Ovary (tissue), 9 donors: ENCODE results near the gene TMPRSS13. TPM values are rescaled to one million over a fixed set of nuclear protein-coding genes. Genes with fewer than 3 reads are reported as not detected.

Experiments used
- DNase-seq, 5 donors: peaks; one replicate each; pipeline ENCODE4 v3.0.0-alpha.2; 2019 to 2020
- H3K27ac ChIP-seq, 2 donors: fragments of 200-600 bp; one replicate each; pipeline versions ENCODE4 v1.5.1 to v1.8.0; 2019 to 2022
- H3K27me3 ChIP-seq: fragments of 200-600 bp; one replicate; pipeline ENCODE4 v1.8.0; 2022
- H3K36me3 ChIP-seq: fragments of 200-600 bp; sonication (generic); one replicate; pipeline ENCODE4 v1.5.1; 2019
- H3K4me1 ChIP-seq: one replicate; pipeline ENCODE4 v1.8.1; 2013; ENCODE audit warnings: mild to moderate bottlenecking, moderate library complexity; ENCODE audit not compliant: insufficient read depth
- H3K4me3 ChIP-seq: fragments of 200-600 bp; sonication (generic); one replicate; pipeline ENCODE4 v1.5.1; 2017
- H3K9me3 ChIP-seq, 2 donors: fragments of 200-600 bp in 1 of 2; sonication (generic) in 1 of 2; one replicate each; pipeline versions ENCODE4 v1.5.1 to v1.8.1; 2013 to 2019; ENCODE audit warnings: mild to moderate bottlenecking in 1 of 2, moderate library complexity in 1 of 2
- EP300 ChIP-seq: sonication (generic); formaldehyde crosslinking; IDR thresholded peaks from one replicate; pipeline ENCODE4 v1.6.1; 2017; ENCODE audit warnings: antibody characterized with exemption
- POLR2A ChIP-seq: fragments of 450-650 bp; IDR thresholded peaks from one replicate; pipeline ENCODE4 v1.6.1; 2017; ENCODE audit warnings: antibody characterized with exemption, mild to moderate bottlenecking, moderate library complexity
- WGBS, 3 donors: extraction: QIAGEN DNeasy Blood & Tissue Kit in 1 of 3; methylation state at CpG; one replicate each; pipeline versions ENCODE4 v1.1.5 to v1.1.7; 2013 to 2017; 5-methylcytosine and 5-hydroxymethylcytosine counted together
- intact Hi-C, 4 donors: fragments of 100-400 bp; cut with DNase I; formaldehyde crosslinking; loops; one replicate each; pipeline versions ENCODE4 v1.11.0 to v1.15.1; 2022 to 2023
- polyA plus RNA-seq, 2 donors: library from polyadenylated mRNA; stranded (reverse); fragments of 200-250 nt in 1 of 2; fragments of 350-450 nt in 1 of 2; fragmentation: Illumina TruSeq in 1 of 2; extraction: RNeasy Lipid Tissue Mini Kit (QIAGEN cat#74804) in 1 of 2; gene quantifications; one replicate each; pipeline ENCODE4 v1.2.3, GENCODE V29; 2013 to 2014
- total RNA-seq, 7 donors: library from RNA; depleted of rRNA in 2 of 7; stranded (reverse); fragments of >200 nt in 2 of 7; fragmentation: NEBNext Ultra II Directional in 3 of 7; extraction: Animal tissue kit (Norgen Biotek cat#: 25700) in 3 of 7; gene quantifications; one replicate each; pipeline versions ENCODE4 v1.1.0 to v1.2.4, GENCODE V29; 2016 to 2023
- TF ChIP-seq, protein P1 (sequence below), 3 donors: fragments of 450-650 bp in 2 of 3; fragments of 200-600 bp in 1 of 3; IDR thresholded peaks; one replicate each; pipeline versions ENCODE4 v1.5.1 to v1.8.0; 2016 to 2022; ENCODE audit warnings: antibody characterized with exemption in 3 of 3, mild to moderate bottlenecking in 1 of 3
- donor health status: DM: no; HTN: no; CAD: no; lungs with moderate emphysema.
- donor health status: DM: no; HTN: no; CAD: no.
- donor health status: Bipolar disorder and iron deficiency.
- donor health status: DM: yes; HTN: yes; CAD: no.
- donor health status: DM: no; HTN: no; CAD: no.
- donor health status: DM: yes; HTN: yes; CAD: no.

Gene TMPRSS13
- total and polyA plus RNA-seq, 9 donors = 0.05 to 2.0 (median 0.22) TPM; not detected in 2

- WGBS, 3 donors = 82 to 90% (median 87%) methylated on average over 18 of the region's 18 CpGs
- peak overlapping the region in 1 of 2 donors; percentile 61 for H3K27ac ChIP-seq
Observed at GRCh38 chr11:117871160-117871559, 58.0 kb downstream of the TMPRSS13 start.

DNA sequence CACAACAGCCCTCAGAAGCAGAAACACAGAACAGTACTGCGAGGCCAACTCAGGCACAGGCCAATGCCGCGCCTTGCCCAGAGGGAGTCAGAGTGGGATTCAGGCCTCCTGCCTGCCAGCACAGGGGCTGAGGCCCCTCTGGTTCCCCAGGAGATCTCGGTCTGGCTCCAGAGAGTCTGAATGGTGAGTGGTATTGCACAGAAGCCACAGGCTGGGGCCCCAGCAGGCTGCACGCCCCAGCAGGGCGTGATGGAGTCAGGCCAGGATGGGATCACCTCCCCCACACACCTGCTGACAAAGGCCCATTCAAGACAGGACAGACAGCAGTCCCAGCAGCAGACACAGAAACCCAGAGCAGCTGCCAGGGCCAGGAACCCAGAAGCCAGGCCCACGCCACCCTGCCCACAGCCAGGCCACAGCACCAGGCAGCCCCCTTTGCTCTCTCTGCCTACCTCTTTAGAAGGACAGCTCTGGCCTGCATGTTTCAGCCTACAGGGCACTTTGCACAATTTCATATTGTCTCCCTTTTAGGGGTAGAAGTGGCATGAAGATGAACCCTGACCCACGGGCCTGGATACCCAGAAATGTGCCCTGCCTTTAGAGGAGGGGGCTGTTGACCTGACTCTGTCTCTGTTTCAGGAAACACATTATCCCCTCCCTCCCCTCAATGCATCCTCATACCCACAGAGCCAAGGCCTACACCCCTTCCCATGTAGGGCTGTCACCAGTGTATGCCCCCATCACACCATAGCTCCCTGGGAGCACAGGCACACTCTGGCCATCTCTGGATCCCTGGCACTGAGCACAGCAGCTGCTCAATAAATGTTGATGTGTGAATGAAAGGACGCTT is 58.9 kb downstream of the TMPRSS13 start:
- H3K27me3 ChIP-seq = no peaks in the 10 kb centered on the region
- intact Hi-C loops = no loop called here
- no peaks in the 10 kb centered on the region for H3K36me3 ChIP-seq
- TF ChIP-seq, protein P1, sequence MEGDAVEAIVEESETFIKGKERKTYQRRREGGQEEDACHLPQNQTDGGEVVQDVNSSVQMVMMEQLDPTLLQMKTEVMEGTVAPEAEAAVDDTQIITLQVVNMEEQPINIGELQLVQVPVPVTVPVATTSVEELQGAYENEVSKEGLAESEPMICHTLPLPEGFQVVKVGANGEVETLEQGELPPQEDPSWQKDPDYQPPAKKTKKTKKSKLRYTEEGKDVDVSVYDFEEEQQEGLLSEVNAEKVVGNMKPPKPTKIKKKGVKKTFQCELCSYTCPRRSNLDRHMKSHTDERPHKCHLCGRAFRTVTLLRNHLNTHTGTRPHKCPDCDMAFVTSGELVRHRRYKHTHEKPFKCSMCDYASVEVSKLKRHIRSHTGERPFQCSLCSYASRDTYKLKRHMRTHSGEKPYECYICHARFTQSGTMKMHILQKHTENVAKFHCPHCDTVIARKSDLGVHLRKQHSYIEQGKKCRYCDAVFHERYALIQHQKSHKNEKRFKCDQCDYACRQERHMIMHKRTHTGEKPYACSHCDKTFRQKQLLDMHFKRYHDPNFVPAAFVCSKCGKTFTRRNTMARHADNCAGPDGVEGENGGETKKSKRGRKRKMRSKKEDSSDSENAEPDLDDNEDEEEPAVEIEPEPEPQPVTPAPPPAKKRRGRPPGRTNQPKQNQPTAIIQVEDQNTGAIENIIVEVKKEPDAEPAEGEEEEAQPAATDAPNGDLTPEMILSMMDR (IDR thresholded peaks at IDR 0.05) = no peak
- TF ChIP-seq POLR2A (no peak), EP300 (no peak)
- no peak overlapping the region for H3K4me3 ChIP-seq
- peak overlapping the region in 1 of 2 donors; percentile 42 for H3K27ac ChIP-seq
- H3K4me1 ChIP-seq = peaks cover 40% of the 10 kb centered on the region
- no peak for DNase-seq
- WGBS, 3 donors = 77 to 90% (median 87%) methylated on average over 9 of the region's 9 CpGs
- no peaks in the 10 kb centered on the region for H3K9me3 ChIP-seq

More at GRCh38 chr11:117871160-117871559, 58.0 kb downstream of the TMPRSS13 start:
- no peak for DNase-seq
- H3K36me3 ChIP-seq = no peaks in the 10 kb centered on the region
- no peaks in the 10 kb centered on the region for H3K9me3 ChIP-seq
- intact Hi-C loops = no loop called here
- no peaks in the 10 kb centered on the region for H3K27me3 ChIP-seq
- TF ChIP-seq, protein P1 (IDR thresholded peaks at IDR 0.05) = no peak
- H3K4me1 ChIP-seq = peaks cover 41% of the 10 kb centered on the region
- no peak overlapping the region for H3K4me3 ChIP-seq

DNA sequence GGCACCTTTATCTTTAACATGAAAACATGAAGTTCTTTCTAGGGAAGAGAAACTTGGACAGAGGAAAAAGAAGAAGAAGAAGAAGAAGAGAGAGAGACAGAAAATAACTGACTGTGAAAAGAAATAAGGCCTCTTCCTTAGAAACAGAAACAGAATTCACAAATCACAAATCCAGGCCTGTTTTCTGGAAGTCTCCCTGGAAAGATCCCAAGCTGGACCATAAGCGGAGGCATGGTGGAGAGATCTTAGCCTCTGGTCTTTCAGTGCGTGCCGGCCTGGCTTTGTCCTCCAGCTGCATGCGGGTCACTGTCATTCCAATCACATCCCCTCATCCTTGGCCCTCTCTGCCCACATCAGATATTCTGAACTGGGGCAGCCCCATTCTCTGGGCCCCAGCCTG is 59.6 kb downstream of the TMPRSS13 start:
- Histone ChIP-seq H3K36me3 (no peaks in the 10 kb centered on the region), H3K27ac (peak overlapping the region in 1 of 2 donors; percentile 40), H3K4me1 (peaks cover 36% of the 10 kb centered on the region), H3K9me3 (no peaks in the 10 kb centered on the region), H3K27me3 (no peaks in the 10 kb centered on the region), H3K4me3 (no peak overlapping the region)
- 37 to 59% (median 39%) methylated on average over 3 to 4 of the region's 4 CpGs for WGBS, 3 donors
- intact Hi-C loops = no loop called here
- no peak for DNase-seq
- TF ChIP-seq EP300 (no peak), POLR2A (no peak)
- TF ChIP-seq, protein P1 (IDR thresholded peaks at IDR 0.05) = no peak

- DNase-seq = no peak
- Histone ChIP-seq H3K4me3 (no peak overlapping the region), H3K9me3 (no peaks in the 10 kb centered on the region), H3K36me3 (no peaks in the 10 kb centered on the region), H3K27ac (peak overlapping the region in 1 of 2 donors; percentile 40), H3K27me3 (no peaks in the 10 kb centered on the region), H3K4me1 (peaks cover 36% of the 10 kb centered on the region)
- intact Hi-C loops = no loop called here
- 79 to 87% (median 82%) methylated on average over 17 of the region's 17 CpGs for WGBS, 3 donors
- TF ChIP-seq, protein P1 (IDR thresholded peaks at IDR 0.05) = no peak
- TF ChIP-seq EP300 = no peak
- no peak for TF ChIP-seq POLR2A
Observed at GRCh38 chr11:117868815-117869561, 60.2 kb downstream of the TMPRSS13 start.
